ENCODE results near the gene LCOR. TPM values are rescaled to one million over a fixed set of nuclear protein-coding genes. Genes with fewer than 3 reads are reported as not detected.

Gene LCOR
- total and polyA plus RNA-seq, 2 of the 13 experiments (the other 11 are each of a cell fraction or from before 2014, with no cell fraction given): 12.4 to 23.7 TPM

GRCh38 chr10:96842896-96843723 is 11.0 kb downstream of the LCOR start (continued):
- TF ChIP-seq LBX2 (CRISPR knock-in tag; IDR thresholded peaks at IDR 0.05; ENCODE audit: borderline replicate concordance): no peak
- TF ChIP-seq ZNF687 (CRISPR knock-in tag; IDR thresholded peaks at IDR 0.05): no peak
- no peak for TF ChIP-seq NBN (conservative IDR thresholded peaks at IDR 0.05)
- TF ChIP-seq ZSCAN29 (CRISPR knock-in tag; conservative IDR thresholded peaks at IDR 0.05): no peak; the same call in 1 of the 2 replicates
- peak; percentile 76 for TF ChIP-seq ADNP (CRISPR knock-in tag; IDR thresholded peaks at IDR 0.05)
- TF ChIP-seq, protein P1, sequence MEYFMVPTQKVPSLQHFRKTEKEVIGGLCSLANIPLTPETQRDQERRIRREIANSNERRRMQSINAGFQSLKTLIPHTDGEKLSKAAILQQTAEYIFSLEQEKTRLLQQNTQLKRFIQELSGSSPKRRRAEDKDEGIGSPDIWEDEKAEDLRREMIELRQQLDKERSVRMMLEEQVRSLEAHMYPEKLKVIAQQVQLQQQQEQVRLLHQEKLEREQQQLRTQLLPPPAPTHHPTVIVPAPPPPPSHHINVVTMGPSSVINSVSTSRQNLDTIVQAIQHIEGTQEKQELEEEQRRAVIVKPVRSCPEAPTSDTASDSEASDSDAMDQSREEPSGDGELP (IDR thresholded peaks at IDR 0.05; ENCODE audit: borderline replicate concordance, low read depth): peak; percentile 60; the same call in 1 of the 2 replicates
- peak; percentile 90 for TF ChIP-seq KDM6A (CRISPR knock-in tag; IDR thresholded peaks at IDR 0.05; ENCODE audit: low read depth)
- TF ChIP-seq BHLHE40 (IDR thresholded peaks at IDR 0.05; ENCODE audit: low read length): no peak
- TF ChIP-seq ZHX1 (CRISPR knock-in tag; IDR thresholded peaks at IDR 0.05; ENCODE audit: low read depth): no peak
- peak; percentile 68; the same call in 1 of the 2 replicates for TF ChIP-seq SMYD3 (CRISPR knock-in tag; IDR thresholded peaks at IDR 0.05)
- no peak for TF ChIP-seq CENPX (CRISPR knock-in tag; IDR thresholded peaks at IDR 0.05)
- 0 out of 2 replicates have a peak, but pooled peaks have one; percentile 50 for TF ChIP-seq RFXANK (CRISPR knock-in tag; IDR thresholded peaks at IDR 0.05)
- TF ChIP-seq, protein P2, sequence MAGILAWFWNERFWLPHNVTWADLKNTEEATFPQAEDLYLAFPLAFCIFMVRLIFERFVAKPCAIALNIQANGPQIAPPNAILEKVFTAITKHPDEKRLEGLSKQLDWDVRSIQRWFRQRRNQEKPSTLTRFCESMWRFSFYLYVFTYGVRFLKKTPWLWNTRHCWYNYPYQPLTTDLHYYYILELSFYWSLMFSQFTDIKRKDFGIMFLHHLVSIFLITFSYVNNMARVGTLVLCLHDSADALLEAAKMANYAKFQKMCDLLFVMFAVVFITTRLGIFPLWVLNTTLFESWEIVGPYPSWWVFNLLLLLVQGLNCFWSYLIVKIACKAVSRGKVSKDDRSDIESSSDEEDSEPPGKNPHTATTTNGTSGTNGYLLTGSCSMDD (CRISPR knock-in tag; IDR thresholded peaks at IDR 0.05): no peak
- TF ChIP-seq, protein P3, sequence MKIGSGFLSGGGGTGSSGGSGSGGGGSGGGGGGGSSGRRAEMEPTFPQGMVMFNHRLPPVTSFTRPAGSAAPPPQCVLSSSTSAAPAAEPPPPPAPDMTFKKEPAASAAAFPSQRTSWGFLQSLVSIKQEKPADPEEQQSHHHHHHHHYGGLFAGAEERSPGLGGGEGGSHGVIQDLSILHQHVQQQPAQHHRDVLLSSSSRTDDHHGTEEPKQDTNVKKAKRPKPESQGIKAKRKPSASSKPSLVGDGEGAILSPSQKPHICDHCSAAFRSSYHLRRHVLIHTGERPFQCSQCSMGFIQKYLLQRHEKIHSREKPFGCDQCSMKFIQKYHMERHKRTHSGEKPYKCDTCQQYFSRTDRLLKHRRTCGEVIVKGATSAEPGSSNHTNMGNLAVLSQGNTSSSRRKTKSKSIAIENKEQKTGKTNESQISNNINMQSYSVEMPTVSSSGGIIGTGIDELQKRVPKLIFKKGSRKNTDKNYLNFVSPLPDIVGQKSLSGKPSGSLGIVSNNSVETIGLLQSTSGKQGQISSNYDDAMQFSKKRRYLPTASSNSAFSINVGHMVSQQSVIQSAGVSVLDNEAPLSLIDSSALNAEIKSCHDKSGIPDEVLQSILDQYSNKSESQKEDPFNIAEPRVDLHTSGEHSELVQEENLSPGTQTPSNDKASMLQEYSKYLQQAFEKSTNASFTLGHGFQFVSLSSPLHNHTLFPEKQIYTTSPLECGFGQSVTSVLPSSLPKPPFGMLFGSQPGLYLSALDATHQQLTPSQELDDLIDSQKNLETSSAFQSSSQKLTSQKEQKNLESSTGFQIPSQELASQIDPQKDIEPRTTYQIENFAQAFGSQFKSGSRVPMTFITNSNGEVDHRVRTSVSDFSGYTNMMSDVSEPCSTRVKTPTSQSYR (CRISPR knock-in tag; IDR thresholded peaks at IDR 0.05; ENCODE audit: borderline replicate concordance): peak; percentile 62; the same call in 1 of the 2 replicates
